Measurements from ENCODE around the gene ATG7. TPM values are rescaled to one million over a fixed set of nuclear protein-coding genes. Genes with fewer than 3 reads are reported as not detected.

The ATG7 gene
- polyA plus RNA-seq, 1 donor (not counting 4 experiments of a cell fraction or from before 2014, with no cell fraction given), result 27.9 TPM

DNA sequence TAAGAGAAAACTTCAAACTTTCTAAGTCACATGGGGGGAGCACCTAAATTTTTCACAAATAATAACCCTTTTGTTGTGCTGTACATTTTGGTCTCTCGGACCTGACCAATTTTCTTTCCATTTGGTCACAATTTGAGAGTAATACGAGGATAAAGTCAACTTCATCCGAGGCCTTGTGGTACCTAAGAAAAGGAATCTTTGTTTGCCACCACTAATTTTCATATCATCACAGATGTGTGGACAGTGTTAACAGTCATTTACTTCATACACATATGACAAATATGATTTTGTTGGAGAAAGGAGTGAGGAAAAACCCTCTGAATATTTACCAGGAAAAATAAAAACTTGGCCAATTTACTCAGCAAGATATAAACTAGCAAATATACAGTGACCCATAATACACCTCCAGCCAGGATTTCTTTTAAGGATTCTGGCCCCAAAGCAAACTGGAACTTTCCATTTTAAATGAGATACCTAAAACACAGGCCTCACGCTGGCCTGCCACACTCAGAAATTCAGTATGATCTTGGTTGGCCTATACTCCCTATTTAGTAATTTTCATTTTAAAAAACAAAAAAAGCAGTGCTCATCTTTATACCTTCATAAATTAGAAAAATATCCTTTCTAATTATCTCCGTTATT is 330.8 kb downstream of the ATG7 start:
- H4K20me1 ChIP-seq (ENCODE audit: control insufficient read depth, extremely low read depth, insufficient read depth, low read length), result no peaks in the 10 kb centered on the region
- no peak for DNase-seq (ENCODE audit: low read depth, low spot score)
- peaks cover 55% of the 10 kb centered on the region for H3K79me2 ChIP-seq (ENCODE audit: control insufficient read depth, insufficient read depth, low read length)
- no peak for FAIRE-seq
- H3K4me1 ChIP-seq (ENCODE audit: control insufficient read depth, extremely low read depth, insufficient read depth, low read length), result peaks cover 35% of the 10 kb centered on the region
- H3K9me1 ChIP-seq (ENCODE audit: control insufficient read depth, extremely low read depth, insufficient read depth, low read length), result peaks cover 3% of the 10 kb centered on the region
- dilution Hi-C loops (cut with MboI; ENCODE audit: extremely low pct_ligation_motif_present, low sequenced_read_pairs), result no loop called here
- H3K9me3 ChIP-seq (ENCODE audit: control insufficient read depth, low read depth, low read length), result no peaks in the 10 kb centered on the region
- H3K4me2 ChIP-seq (ENCODE audit: control insufficient read depth, extremely low read depth, insufficient read depth, low read depth, low read length), result no peak overlapping the region
- peaks cover 3% of the 10 kb centered on the region in 2 experiments for H3K36me3 ChIP-seq (ENCODE audit: control insufficient read depth in 2 of 2, extremely low read depth in 1 of 2, insufficient read depth in 2 of 2, low read length in 2 of 2)
- TF ChIP-seq, protein P1, sequence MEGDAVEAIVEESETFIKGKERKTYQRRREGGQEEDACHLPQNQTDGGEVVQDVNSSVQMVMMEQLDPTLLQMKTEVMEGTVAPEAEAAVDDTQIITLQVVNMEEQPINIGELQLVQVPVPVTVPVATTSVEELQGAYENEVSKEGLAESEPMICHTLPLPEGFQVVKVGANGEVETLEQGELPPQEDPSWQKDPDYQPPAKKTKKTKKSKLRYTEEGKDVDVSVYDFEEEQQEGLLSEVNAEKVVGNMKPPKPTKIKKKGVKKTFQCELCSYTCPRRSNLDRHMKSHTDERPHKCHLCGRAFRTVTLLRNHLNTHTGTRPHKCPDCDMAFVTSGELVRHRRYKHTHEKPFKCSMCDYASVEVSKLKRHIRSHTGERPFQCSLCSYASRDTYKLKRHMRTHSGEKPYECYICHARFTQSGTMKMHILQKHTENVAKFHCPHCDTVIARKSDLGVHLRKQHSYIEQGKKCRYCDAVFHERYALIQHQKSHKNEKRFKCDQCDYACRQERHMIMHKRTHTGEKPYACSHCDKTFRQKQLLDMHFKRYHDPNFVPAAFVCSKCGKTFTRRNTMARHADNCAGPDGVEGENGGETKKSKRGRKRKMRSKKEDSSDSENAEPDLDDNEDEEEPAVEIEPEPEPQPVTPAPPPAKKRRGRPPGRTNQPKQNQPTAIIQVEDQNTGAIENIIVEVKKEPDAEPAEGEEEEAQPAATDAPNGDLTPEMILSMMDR (optimal IDR thresholded peaks at IDR 0.05 in 1 of 3, IDR thresholded peaks at IDR 0.05 in 1 of 3, conservative IDR thresholded peaks at IDR 0.05 in 1 of 3; ENCODE audit: extremely low read depth in 1 of 3, insufficient read depth in 2 of 3, low read length in 3 of 3), result no peak
- no peak for TF ChIP-seq EZH2 (IDR thresholded peaks at IDR 0.05; ENCODE audit: low read length)
- H2AFZ ChIP-seq (ENCODE audit: control insufficient read depth, low read length), result no peak overlapping the region
- no peak overlapping the region for H3K9ac ChIP-seq (ENCODE audit: control insufficient read depth, extremely low read depth, insufficient read depth, low read length)
- no peak overlapping the region for H3K4me3 ChIP-seq (ENCODE audit: control insufficient read depth in 2 of 3, extremely low read depth in 1 of 3, insufficient read depth in 2 of 3, low read depth in 1 of 3, low read length in 3 of 3)
- no peak overlapping the region for H3K27ac ChIP-seq (ENCODE audit: control insufficient read depth, insufficient read depth, low read length)
- no peaks in the 10 kb centered on the region for H3K27me3 ChIP-seq (ENCODE audit: control insufficient read depth, extremely low read depth, insufficient read depth, low read length)

DNA sequence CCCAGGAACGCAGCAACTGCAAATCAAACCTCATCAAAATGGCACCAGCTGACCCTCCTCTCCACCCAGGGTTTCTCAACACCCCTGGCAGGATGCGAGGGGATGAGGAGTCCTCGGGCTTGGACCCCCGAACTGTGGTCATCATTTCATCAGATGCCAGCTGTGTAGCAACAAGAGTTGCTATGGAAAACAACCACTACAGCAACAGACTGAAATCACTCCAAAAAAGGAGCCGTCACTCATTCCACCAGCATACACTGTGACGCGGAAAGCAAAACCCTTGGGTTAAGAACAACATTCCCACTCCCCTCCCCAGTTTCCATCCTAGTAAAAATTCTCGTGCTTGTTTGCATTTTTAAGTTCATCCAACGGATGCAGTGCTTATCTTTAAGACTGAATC is 331.4 kb downstream of the ATG7 start:
- FAIRE-seq, result no peak
- Histone ChIP-seq H3K79me2 (ENCODE audit: control insufficient read depth, insufficient read depth, low read length) (peaks cover 50% of the 10 kb centered on the region), H3K9ac (ENCODE audit: control insufficient read depth, extremely low read depth, insufficient read depth, low read length) (no peak overlapping the region), H3K9me3 (ENCODE audit: control insufficient read depth, low read depth, low read length) (no peaks in the 10 kb centered on the region), H3K4me1 (ENCODE audit: control insufficient read depth, extremely low read depth, insufficient read depth, low read length) (peaks cover 41% of the 10 kb centered on the region), H3K9me1 (ENCODE audit: control insufficient read depth, extremely low read depth, insufficient read depth, low read length) (peaks cover 3% of the 10 kb centered on the region), H3K27ac (ENCODE audit: control insufficient read depth, insufficient read depth, low read length) (no peak overlapping the region), H2AFZ (ENCODE audit: control insufficient read depth, low read length) (no peak overlapping the region), H3K4me2 (ENCODE audit: control insufficient read depth, extremely low read depth, insufficient read depth, low read depth, low read length) (no peak overlapping the region), H4K20me1 (ENCODE audit: control insufficient read depth, extremely low read depth, insufficient read depth, low read length) (no peaks in the 10 kb centered on the region), H3K4me3 (ENCODE audit: control insufficient read depth in 2 of 3, extremely low read depth in 1 of 3, insufficient read depth in 2 of 3, low read depth in 1 of 3, low read length in 3 of 3) (no peak overlapping the region), H3K27me3 (ENCODE audit: control insufficient read depth, extremely low read depth, insufficient read depth, low read length) (no peaks in the 10 kb centered on the region), H3K36me3 (ENCODE audit: control insufficient read depth in 2 of 2, extremely low read depth in 1 of 2, insufficient read depth in 2 of 2, low read length in 2 of 2) (peaks cover 3% of the 10 kb centered on the region in 2 experiments)
- TF ChIP-seq, protein P1 (optimal IDR thresholded peaks at IDR 0.05 in 1 of 3, IDR thresholded peaks at IDR 0.05 in 1 of 3, conservative IDR thresholded peaks at IDR 0.05 in 1 of 3; ENCODE audit: extremely low read depth in 1 of 3, insufficient read depth in 2 of 3, low read length in 3 of 3), result no peak
- no peak for TF ChIP-seq EZH2 (IDR thresholded peaks at IDR 0.05; ENCODE audit: low read length)
- dilution Hi-C loops (cut with MboI; ENCODE audit: extremely low pct_ligation_motif_present, low sequenced_read_pairs), result no loop called here
- no peak for DNase-seq (ENCODE audit: low read depth, low spot score)

All from keratinocyte (primary cell).